ENCODE data around the gene CYP27B1.

DNA sequence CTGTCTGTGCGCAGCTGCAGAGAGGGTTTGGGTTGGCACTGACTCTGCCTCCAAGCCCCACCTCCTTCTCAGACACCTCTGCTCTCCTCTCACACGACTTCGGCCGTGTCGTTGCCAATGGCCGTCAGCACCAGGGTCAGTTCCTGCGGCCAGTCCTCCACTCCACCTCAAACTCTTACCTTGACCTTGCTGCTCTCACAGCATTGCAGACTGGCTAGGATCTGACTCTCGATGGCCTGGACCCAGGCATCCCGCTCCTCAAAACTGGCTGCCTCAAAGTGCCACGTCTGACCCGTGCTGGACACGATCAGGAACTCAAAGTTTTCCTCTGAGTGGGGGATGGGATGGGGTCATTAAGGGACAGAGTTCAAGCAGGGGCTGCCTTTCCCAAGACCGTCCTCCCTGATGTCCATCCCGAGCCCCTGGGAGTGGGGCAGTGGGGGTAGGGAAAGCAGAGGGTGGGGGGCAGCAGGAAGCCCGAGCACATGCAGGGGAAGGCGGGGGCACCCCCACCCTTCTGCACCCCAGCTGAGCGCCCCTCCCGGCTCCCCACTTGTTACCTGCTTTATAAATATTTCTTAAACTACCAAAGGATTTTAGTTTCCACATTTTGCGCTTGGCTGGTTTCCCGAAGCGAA lies 39.0 kb downstream of the CYP27B1 start:
- TF ChIP-seq POLR2A (IDR thresholded peaks at IDR 0.05; ENCODE audit: low read depth, low read length), result no peak
- no peak for TF ChIP-seq TAF1 (IDR thresholded peaks at IDR 0.05; ENCODE audit: borderline replicate concordance, low read depth, low read length)
